T47D (cell line): Measurements from ENCODE around the gene OXCT1.
"Not testable (repeated sequence)": the region's sequence is repeated elsewhere in the genome, so short reads cannot be mapped to it uniquely, and the experiment has no call there.

ENCODE experiments used
- DNase-seq, 2 experiments: peaks; one replicate each; pipeline versions ENCODE4 v3.0.0 to v3.0.0-alpha.2; 2011 to 2012; ENCODE audit warnings: low read depth in 1 of 2, low spot score in 1 of 2
- JUND ChIP-seq: IDR thresholded peaks from 2 replicates; pipeline ENCODE4 v1.6.1; 2012; ENCODE audit warnings: low read depth
- in situ Hi-C: cut with HindIII; loops from 2 replicates; pipeline ENCODE4 v1.10.0; 2016; ENCODE audit warnings: low sequenced_read_pairs, low pct_unique_long_range_greater_than_20kb

The OXCT1 gene

GRCh38 chr5:41738710-41739354, 131.4 kb downstream of the OXCT1 start:
- DNase-seq, result no peak
- TF ChIP-seq JUND, result no peak
- in situ Hi-C loops, result no loop called here

- TF ChIP-seq JUND, result no peak
- DNase-seq, result no peak
- in situ Hi-C loops, result no loop called here
These were observed 133.6 kb downstream of the OXCT1 start for GRCh38 chr5:41736641-41737040.

- DNase-seq, result no peak
- TF ChIP-seq JUND, result no peak
- in situ Hi-C loops, result no loop called here
These were observed 135.0 kb downstream of the OXCT1 start for GRCh38 chr5:41735213-41735612.

- in situ Hi-C loops, DNase-seq: not testable (repeated sequence)
These were observed 140.8 kb downstream of the OXCT1 start for GRCh38 chr5:41729381-41729780.

GRCh38 chr5:41728281-41728680, 141.9 kb downstream of the OXCT1 start:
- in situ Hi-C loops, result no loop called here
- no peak for DNase-seq
- no peak for TF ChIP-seq JUND

- in situ Hi-C loops, result no loop called here
- DNase-seq, result peak in 1 of 2 experiments; percentile 9
- TF ChIP-seq JUND, result no peak
These were observed 147.8 kb downstream of the OXCT1 start for GRCh38 chr5:41722359-41722950.

- no peak for DNase-seq
- no peak for TF ChIP-seq JUND
- in situ Hi-C loops, result no loop called here
These were observed 148.7 kb downstream of the OXCT1 start for GRCh38 chr5:41721516-41721915.

GRCh38 chr5:41716382-41716781, 153.8 kb downstream of the OXCT1 start:
- no peak for DNase-seq
- in situ Hi-C loops, result no loop called here
- no peak for TF ChIP-seq JUND

GRCh38 chr5:41714446-41714845, 155.8 kb downstream of the OXCT1 start:
- DNase-seq, in situ Hi-C loops: not testable (repeated sequence)

GRCh38 chr5:41708604-41708940, 161.7 kb downstream of the OXCT1 start:
- DNase-seq, result no peak
- TF ChIP-seq JUND, result no peak
- in situ Hi-C loops, result no loop called here

- TF ChIP-seq JUND, result no peak
- DNase-seq, result peak; percentile 32 to 66
- in situ Hi-C loops, result no loop called here
These were observed 162.2 kb downstream of the OXCT1 start for GRCh38 chr5:41707853-41708603.

- TF ChIP-seq JUND, result no peak
- in situ Hi-C loops, result no loop called here
- no peak for DNase-seq
These were observed 174.2 kb downstream of the OXCT1 start for GRCh38 chr5:41695920-41696582.

GRCh38 chr5:41686767-41687166, 183.5 kb downstream of the OXCT1 start:
- no peak for TF ChIP-seq JUND
- in situ Hi-C loops, result no loop called here

More at GRCh38 chr5:41686767-41687166, 183.5 kb downstream of the OXCT1 start:
- DNase-seq, result no peak
